ENCODE data around the gene ASIC2. TPM values are rescaled to one million over a fixed set of nuclear protein-coding genes. Genes with fewer than 3 reads are reported as not detected.
A peak's percentile ranks its signal among the peaks of the same experiment; 100 is the strongest.

ASIC2 gene
- total RNA-seq, 2 donors from 2014 or later: 3.0 to 3.3 TPM

- H3K36me3 Mint-ChIP-seq (ENCODE audit: low read depth): no peaks in the 10 kb centered on the region
- Histone ChIP-seq H3K9me3 (ENCODE audit: control insufficient read depth, low read length) (no peaks in the 10 kb centered on the region), H3K36me3 (ENCODE audit: control insufficient read depth, insufficient read depth, low read length) (no peaks in the 10 kb centered on the region), H3K27me3 (ENCODE audit: control insufficient read depth, insufficient read depth, low read length, poor library complexity, severe bottlenecking) (peaks cover 11% of the 10 kb centered on the region), H3K4me3 (ENCODE audit: low read length) (no peak overlapping the region), H3K4me1 (ENCODE audit: control insufficient read depth, insufficient read depth, low read length) (no peaks in the 10 kb centered on the region), H3K9ac (ENCODE audit: extremely low read depth, low read length, poor library complexity, severe bottlenecking) (no peak overlapping the region), H3K27ac (ENCODE audit: low read depth, low read length) (no peak overlapping the region)
- no peak overlapping the region for H3K27ac Mint-ChIP-seq
- no peaks in the 10 kb centered on the region for H3K4me1 Mint-ChIP-seq
- H3K9me3 Mint-ChIP-seq: no peaks in the 10 kb centered on the region
- no peak for TF ChIP-seq CTCF (conservative IDR thresholded peaks at IDR 0.05)
- DNase-seq: peak; percentile 29
- H3K27me3 Mint-ChIP-seq (ENCODE audit: insufficient read depth): peaks cover 22% of the 10 kb centered on the region
- WGBS, 2 experiments (ENCODE audit: insufficient coverage in 1 of 2, insufficient read length in 1 of 2): 89 to 93% methylated on average over 2 to 4 of the region's 4 CpGs
- no peak overlapping the region for H3K4me3 Mint-ChIP-seq
These were observed 240.2 kb downstream of the ASIC2 start for GRCh38 chr17:33052856-33053255.

- peaks cover 26% of the 10 kb centered on the region for H3K27me3 Mint-ChIP-seq (ENCODE audit: insufficient read depth)
- H3K4me3 Mint-ChIP-seq: no peak overlapping the region
These were observed 242.4 kb downstream of the ASIC2 start for GRCh38 chr17:33050611-33051140.

GRCh38 chr17:33049781-33050414 is 243.2 kb downstream of the ASIC2 start:
- Histone ChIP-seq H3K27ac (ENCODE audit: low read depth, low read length) (no peak overlapping the region), H3K4me1 (ENCODE audit: control insufficient read depth, insufficient read depth, low read length) (no peaks in the 10 kb centered on the region), H3K36me3 (ENCODE audit: control insufficient read depth, insufficient read depth, low read length) (no peaks in the 10 kb centered on the region), H3K9me3 (ENCODE audit: control insufficient read depth, low read length) (no peaks in the 10 kb centered on the region), H3K27me3 (ENCODE audit: control insufficient read depth, insufficient read depth, low read length, poor library complexity, severe bottlenecking) (peaks cover 11% of the 10 kb centered on the region), H3K4me3 (ENCODE audit: low read length) (no peak overlapping the region), H3K9ac (ENCODE audit: extremely low read depth, low read length, poor library complexity, severe bottlenecking) (no peak overlapping the region)
- peak; percentile 90 for DNase-seq
- Mint-ChIP-seq H3K36me3 (ENCODE audit: low read depth) (no peaks in the 10 kb centered on the region), H3K9me3 (no peaks in the 10 kb centered on the region), H3K27me3 (ENCODE audit: insufficient read depth) (peaks cover 29% of the 10 kb centered on the region), H3K4me1 (no peaks in the 10 kb centered on the region), H3K4me3 (no peak overlapping the region), H3K27ac (no peak overlapping the region)
- 60 to 72% methylated on average over 8 to 11 of the region's 11 CpGs for WGBS, 2 experiments (ENCODE audit: insufficient coverage in 1 of 2, insufficient read length in 1 of 2)
- peak; percentile 91 for TF ChIP-seq CTCF (conservative IDR thresholded peaks at IDR 0.05)

More at GRCh38 chr17:33050611-33051140, 242.4 kb downstream of the ASIC2 start:
- peak; percentile 17 for DNase-seq
- 80 to 89% methylated on average over 1 of the region's 1 CpG for WGBS, 2 experiments (ENCODE audit: insufficient coverage in 1 of 2, insufficient read length in 1 of 2)
- no peaks in the 10 kb centered on the region for H3K9me3 ChIP-seq (ENCODE audit: control insufficient read depth, low read length)
- H3K36me3 Mint-ChIP-seq (ENCODE audit: low read depth): no peaks in the 10 kb centered on the region
- no peaks in the 10 kb centered on the region for H3K36me3 ChIP-seq (ENCODE audit: control insufficient read depth, insufficient read depth, low read length)
- H3K4me1 Mint-ChIP-seq: no peaks in the 10 kb centered on the region
- no peak overlapping the region for H3K27ac Mint-ChIP-seq
- H3K9ac ChIP-seq (ENCODE audit: extremely low read depth, low read length, poor library complexity, severe bottlenecking): no peak overlapping the region
- H3K9me3 Mint-ChIP-seq: no peaks in the 10 kb centered on the region
- TF ChIP-seq CTCF (conservative IDR thresholded peaks at IDR 0.05): no peak
- H3K4me3 ChIP-seq (ENCODE audit: low read length): no peak overlapping the region
- H3K4me1 ChIP-seq (ENCODE audit: control insufficient read depth, insufficient read depth, low read length): no peaks in the 10 kb centered on the region
- peaks cover 11% of the 10 kb centered on the region for H3K27me3 ChIP-seq (ENCODE audit: control insufficient read depth, insufficient read depth, low read length, poor library complexity, severe bottlenecking)
- no peak overlapping the region for H3K27ac ChIP-seq (ENCODE audit: low read depth, low read length)

Data from endodermal cell (in vitro differentiated cells).